OCI-M2 (cell line): ENCODE measurements around the gene NRXN2.

ENCODE experiments used
- DNase-seq: peaks from one replicate; lab custom pipeline; 2025; ENCODE audit not compliant: unreplicated experiment; lab: John Stamatoyannopoulos, UW

NRXN2 gene

GRCh38 chr11:64594159-64594939 lies 128.6 kb downstream of the NRXN2 start:
- DNase-seq, result no peak

GRCh38 chr11:64593156-64594105 lies 129.6 kb downstream of the NRXN2 start:
- no peak for DNase-seq

GRCh38 chr11:64592656-64593055 lies 130.3 kb downstream of the NRXN2 start:
- no peak for DNase-seq

- no peak for DNase-seq
Measured at GRCh38 chr11:64592234-64592615, 130.8 kb downstream of the NRXN2 start.

- no peak for DNase-seq
Measured at GRCh38 chr11:64591257-64592233, 131.5 kb downstream of the NRXN2 start.

GRCh38 chr11:64590763-64591221 lies 132.2 kb downstream of the NRXN2 start, which contains the start of gene SLC22A12:
SLC22A12 (plus strand) TSS chr11:64591220; CDS start chr11:64591557, 337 bp downstream.
- no peak for DNase-seq

GRCh38 chr11:64588701-64589100 lies 134.3 kb downstream of the NRXN2 start:
- no peak for DNase-seq

- DNase-seq, result no peak
Measured at GRCh38 chr11:64586366-64586765, 136.6 kb downstream of the NRXN2 start.

GRCh38 chr11:64585150-64585549 lies 137.8 kb downstream of the NRXN2 start:
- DNase-seq, result no peak

- no peak for DNase-seq
Measured at GRCh38 chr11:64583296-64584262, 139.4 kb downstream of the NRXN2 start.

- no peak for DNase-seq
Measured at GRCh38 chr11:64582885-64583284, 140.1 kb downstream of the NRXN2 start.

GRCh38 chr11:64581057-64581523 lies 141.9 kb downstream of the NRXN2 start:
- DNase-seq, result no peak

GRCh38 chr11:64580412-64580811 lies 142.6 kb downstream of the NRXN2 start:
- no peak for DNase-seq

- no peak for DNase-seq
Measured at GRCh38 chr11:64577202-64577601, 145.8 kb downstream of the NRXN2 start.

- DNase-seq, result no peak
Measured at GRCh38 chr11:64572143-64572542, 150.9 kb downstream of the NRXN2 start.

GRCh38 chr11:64571410-64572091 lies 151.4 kb downstream of the NRXN2 start:
- no peak for DNase-seq

- no peak for DNase-seq
Measured at GRCh38 chr11:64571050-64571409, 152.0 kb downstream of the NRXN2 start.

GRCh38 chr11:64570341-64570740 lies 152.7 kb downstream of the NRXN2 start:
- no peak for DNase-seq
